Hepatocyte (in vitro differentiated cells): ENCODE results near the gene STAT4. TPM values are rescaled to one million over a fixed set of nuclear protein-coding genes. Genes with fewer than 3 reads are reported as not detected.

Experiments
- DNase-seq: peaks from one replicate; pipeline ENCODE4 v3.0.0-alpha.2; 2016; ENCODE audit warnings: low spot score
- H2AFZ ChIP-seq: fragments of 200-600 bp; sonication (generic); 2 replicates; pipeline ENCODE4 v1.6.0; 2016; ENCODE audit warnings: antibody characterized with exemption, mild to moderate bottlenecking
- H3K27ac ChIP-seq: fragments of 200-600 bp; sonication (generic); 2 replicates; pipeline ENCODE4 v1.5.1; 2016; ENCODE audit warnings: mild to moderate bottlenecking
- H3K27me3 ChIP-seq: fragments of 200-600 bp; sonication (generic); 2 replicates; pipeline ENCODE4 v1.6.1; 2016
- H3K36me3 ChIP-seq: fragments of 200-600 bp; sonication (generic); replicated peaks from 2 replicates; pipeline ENCODE4 v1.5.1; 2016; ENCODE audit warnings: low read depth; ENCODE audit not compliant: insufficient read depth
- H3K4me1 ChIP-seq: fragments of 200-600 bp; sonication (generic); 2 replicates; pipeline ENCODE4 v1.5.1; 2016; ENCODE audit warnings: mild to moderate bottlenecking, moderate library complexity; ENCODE audit not compliant: insufficient read depth
- H3K4me2 ChIP-seq: fragments of 200-600 bp; sonication (generic); 2 replicates; pipeline ENCODE4 v1.6.0; 2016
- H3K4me3 ChIP-seq: fragments of 200-600 bp; sonication (generic); 2 replicates; pipeline ENCODE4 v1.5.1; 2016; ENCODE audit warnings: mild to moderate bottlenecking
- H3K79me2 ChIP-seq: fragments of 200-600 bp; sonication (generic); 2 replicates; pipeline ENCODE4 v1.6.0; 2017; ENCODE audit warnings: mild to moderate bottlenecking
- H3K9me2 ChIP-seq: fragments of 200-600 bp; sonication (generic); replicated peaks from 2 replicates; pipeline ENCODE4 v1.6.0; 2017; ENCODE audit warnings: mild to moderate bottlenecking; ENCODE audit not compliant: insufficient read depth
- H3K9me3 ChIP-seq: fragments of 200-600 bp; sonication (generic); 2 replicates; pipeline ENCODE4 v1.5.1; 2016; ENCODE audit warnings: low read depth, mild to moderate bottlenecking
- H4K20me1 ChIP-seq: fragments of 200-600 bp; sonication (generic); 2 replicates; pipeline ENCODE4 v1.6.0; 2016; ENCODE audit warnings: mild to moderate bottlenecking; ENCODE audit not compliant: insufficient read depth, poor library complexity, severe bottlenecking
- EZH2 ChIP-seq: fragments of 200-600 bp; sonication (generic); IDR thresholded peaks from 2 replicates; pipeline ENCODE4 v1.6.1; 2016; ENCODE audit warnings: antibody characterized with exemption, mild to moderate bottlenecking, borderline replicate concordance
- EZH2phosphoT487 ChIP-seq: fragments of 200-600 bp; sonication (generic); IDR thresholded peaks from one replicate; pipeline ENCODE4 v1.6.1; 2018; ENCODE audit warnings: antibody characterized with exemption, mild to moderate bottlenecking, low read depth, moderate library complexity; ENCODE audit not compliant: unreplicated experiment, severe bottlenecking
- WGBS: methylation state at CpG from one replicate; pipeline ENCODE4 v1.1.6; 2016; ENCODE audit warnings: low lambda C conversion rate; ENCODE audit errors: missing lambda C conversion rate; 5-methylcytosine and 5-hydroxymethylcytosine counted together
- polyA plus RNA-seq: library from polyadenylated mRNA; unstranded; fragments of >200 nt; fragmentation: Nextera tagmentation; extraction: Ambion mirVana; gene quantifications from 2 replicates; pipeline ENCODE4 v1.2.1, GENCODE V29; 2016
- total RNA-seq: library from RNA; depleted of rRNA; stranded (reverse); fragments of >200 nt; gene quantifications from 2 replicates; pipeline ENCODE4 v1.2.3, GENCODE V29; 2014
- TF ChIP-seq, protein P1 (sequence below): fragments of 200-600 bp; sonication (generic); IDR thresholded peaks from 2 replicates; pipeline ENCODE4 v1.5.1; 2016; ENCODE audit warnings: antibody characterized with exemption, mild to moderate bottlenecking; ENCODE audit not compliant: poor library complexity

The STAT4 gene
- total and polyA plus RNA-seq, 2 experiments from 2014 or later: 1.6 to 6.6 TPM

DNA sequence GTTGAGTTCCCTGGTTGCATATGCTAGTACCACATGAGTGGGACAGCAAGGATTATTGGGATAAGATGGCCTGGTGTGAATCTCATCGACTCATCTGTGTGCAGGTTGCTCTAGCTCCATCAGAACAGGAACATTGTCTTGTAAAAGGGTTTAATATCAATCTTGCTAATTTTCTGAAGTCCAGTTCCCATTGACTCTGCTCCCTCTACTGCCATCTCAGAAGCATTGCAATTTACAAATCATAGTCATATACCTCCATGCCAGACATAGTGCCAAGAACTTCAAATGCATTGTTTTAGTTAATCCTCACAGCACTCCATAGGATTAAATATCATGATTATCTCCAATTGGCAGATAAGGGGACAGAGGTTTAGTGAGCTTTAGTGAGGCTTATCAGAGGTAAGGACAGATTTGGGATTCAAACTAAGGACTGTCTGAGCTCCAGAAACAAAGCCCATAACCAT lies 4.8 kb upstream of the STAT4 start:
- Histone ChIP-seq H2AFZ (no peak overlapping the region), H3K4me1 (no peaks in the 10 kb centered on the region), H3K79me2 (no peaks in the 10 kb centered on the region), H3K27ac (no peak overlapping the region), H3K27me3 (no peaks in the 10 kb centered on the region), H4K20me1 (no peaks in the 10 kb centered on the region), H3K9me2 (no peaks in the 10 kb centered on the region), H3K4me2 (no peak overlapping the region), H3K36me3 (no peaks in the 10 kb centered on the region), H3K4me3 (no peak overlapping the region), H3K9me3 (no peaks in the 10 kb centered on the region)
- no peak for TF ChIP-seq EZH2phosphoT487
- TF ChIP-seq, protein P1, sequence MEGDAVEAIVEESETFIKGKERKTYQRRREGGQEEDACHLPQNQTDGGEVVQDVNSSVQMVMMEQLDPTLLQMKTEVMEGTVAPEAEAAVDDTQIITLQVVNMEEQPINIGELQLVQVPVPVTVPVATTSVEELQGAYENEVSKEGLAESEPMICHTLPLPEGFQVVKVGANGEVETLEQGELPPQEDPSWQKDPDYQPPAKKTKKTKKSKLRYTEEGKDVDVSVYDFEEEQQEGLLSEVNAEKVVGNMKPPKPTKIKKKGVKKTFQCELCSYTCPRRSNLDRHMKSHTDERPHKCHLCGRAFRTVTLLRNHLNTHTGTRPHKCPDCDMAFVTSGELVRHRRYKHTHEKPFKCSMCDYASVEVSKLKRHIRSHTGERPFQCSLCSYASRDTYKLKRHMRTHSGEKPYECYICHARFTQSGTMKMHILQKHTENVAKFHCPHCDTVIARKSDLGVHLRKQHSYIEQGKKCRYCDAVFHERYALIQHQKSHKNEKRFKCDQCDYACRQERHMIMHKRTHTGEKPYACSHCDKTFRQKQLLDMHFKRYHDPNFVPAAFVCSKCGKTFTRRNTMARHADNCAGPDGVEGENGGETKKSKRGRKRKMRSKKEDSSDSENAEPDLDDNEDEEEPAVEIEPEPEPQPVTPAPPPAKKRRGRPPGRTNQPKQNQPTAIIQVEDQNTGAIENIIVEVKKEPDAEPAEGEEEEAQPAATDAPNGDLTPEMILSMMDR: peak; percentile 61
- peak; percentile 21 for DNase-seq
- 39% methylated on average over 1 of the region's 1 CpG for WGBS

DNA sequence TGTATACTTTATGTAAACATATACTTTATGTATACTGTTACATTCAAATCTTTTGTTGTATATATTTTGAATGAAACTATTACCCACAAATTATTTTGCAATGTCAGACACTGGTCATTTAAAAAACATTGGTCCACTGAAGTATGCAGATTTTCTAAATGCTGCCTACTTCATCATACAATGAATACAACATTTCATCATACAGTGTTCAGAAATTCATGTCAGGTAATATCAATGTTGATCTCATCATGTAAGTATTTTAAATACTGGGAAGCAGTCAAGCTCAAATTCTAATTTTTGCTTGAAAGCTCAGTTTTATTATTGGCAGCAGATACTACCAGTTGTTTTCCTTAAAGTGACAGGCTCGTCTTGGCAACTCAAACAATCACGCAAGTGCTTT lies 2.9 kb upstream of the STAT4 start:
- WGBS: 92% methylated on average over 2 of the region's 2 CpGs
- H3K4me1 ChIP-seq: no peaks in the 10 kb centered on the region
- no peak for DNase-seq
- no peaks in the 10 kb centered on the region for H3K9me2 ChIP-seq
- H3K27me3 ChIP-seq: peaks cover 10% of the 10 kb centered on the region
- no peak overlapping the region for H3K4me3 ChIP-seq
- H3K9me3 ChIP-seq: no peaks in the 10 kb centered on the region
- no peak overlapping the region for H3K27ac ChIP-seq
- H4K20me1 ChIP-seq: no peaks in the 10 kb centered on the region
- H3K79me2 ChIP-seq: no peaks in the 10 kb centered on the region
- H3K4me2 ChIP-seq: no peak overlapping the region
- TF ChIP-seq, protein P1: no peak
- TF ChIP-seq EZH2phosphoT487: no peak
- TF ChIP-seq EZH2: no peak
- no peaks in the 10 kb centered on the region for H3K36me3 ChIP-seq
- no peak overlapping the region for H2AFZ ChIP-seq

DNA sequence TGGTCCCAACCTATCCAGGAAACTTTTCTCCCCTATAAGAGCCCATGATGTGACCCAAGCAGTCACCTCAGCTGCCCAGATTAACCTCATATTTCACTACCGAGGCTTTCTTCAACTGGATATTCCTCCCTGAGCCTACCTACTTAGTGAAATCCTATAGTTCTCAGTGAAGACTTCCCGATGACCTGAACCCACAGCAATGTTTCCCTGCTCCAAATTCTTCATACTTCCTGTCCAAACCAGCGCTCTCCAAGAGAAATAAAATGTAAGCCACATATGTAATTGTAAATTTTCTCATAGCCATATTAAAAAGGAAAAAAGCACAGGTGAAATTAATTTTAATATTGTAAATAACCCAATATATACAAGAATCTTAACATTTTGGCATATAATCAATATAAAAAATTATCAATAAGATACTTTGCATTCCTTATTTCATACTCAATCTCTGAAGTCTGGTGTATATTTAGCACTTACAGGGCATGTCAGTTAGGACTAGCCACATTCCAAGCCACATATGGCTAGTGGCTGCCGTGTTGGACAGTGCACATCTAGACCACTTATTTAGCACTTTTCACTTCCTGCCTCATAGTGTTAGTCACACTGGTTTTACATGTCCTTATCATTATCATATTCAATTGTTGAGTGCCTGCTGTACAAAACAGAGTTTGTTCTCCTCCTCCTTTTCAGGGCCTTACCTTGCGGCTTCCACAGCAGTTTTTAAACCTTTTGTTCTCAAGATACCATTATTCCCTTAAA lies 1.9 kb upstream of the STAT4 start:
- H3K4me2 ChIP-seq: no peak overlapping the region
- TF ChIP-seq, protein P1: no peak
- TF ChIP-seq EZH2 (no peak), EZH2phosphoT487 (no peak)
- no peaks in the 10 kb centered on the region for H3K36me3 ChIP-seq
- no peak for DNase-seq
- WGBS: 87% methylated on average over 5 of the region's 5 CpGs
- no peaks in the 10 kb centered on the region for H4K20me1 ChIP-seq
- no peaks in the 10 kb centered on the region for H3K4me1 ChIP-seq
- no peaks in the 10 kb centered on the region for H3K9me3 ChIP-seq
- H3K27me3 ChIP-seq: peaks cover 20% of the 10 kb centered on the region
- no peaks in the 10 kb centered on the region for H3K9me2 ChIP-seq
- H3K79me2 ChIP-seq: no peaks in the 10 kb centered on the region
- no peak overlapping the region for H3K4me3 ChIP-seq
- no peak overlapping the region for H2AFZ ChIP-seq
- no peak overlapping the region for H3K27ac ChIP-seq
